ENCODE measurements around the gene TBC1D7.

- TF ChIP-seq POLR2AphosphoS5 (IDR thresholded peaks at IDR 0.05; ENCODE audit: low read depth, low read length) (no peak), POLR2A (IDR thresholded peaks at IDR 0.05; ENCODE audit: low read depth, low read length) (0 out of 2 replicates have a peak, but pooled peaks have one; percentile 7), SPI1 (IDR thresholded peaks at IDR 0.05; ENCODE audit: low read depth, low read length) (no peak), TAF1 (IDR thresholded peaks at IDR 0.05; ENCODE audit: low read depth, low read length) (no peak), PAX5 (IDR thresholded peaks at IDR 0.05; ENCODE audit: insufficient read depth, low read length, severe bottlenecking) (no peak)
Observed at GRCh38 chr6:13288969-13289391, 39.4 kb downstream of the TBC1D7 start.

All from GM12891 (cell line).